Stromal cell of bone marrow (primary cell): ENCODE measurements around the gene TXLNA.
A peak's percentile ranks its signal among the peaks of the same experiment; 100 is the strongest.

Experiments used
- DNase-seq: peaks from one replicate; pipeline ENCODE4 v3.0.0-alpha.2; 2012; ENCODE audit warnings: low read depth

TXLNA gene

GRCh38 chr1:32184650-32185049, 5.2 kb downstream of the TXLNA start:
- no peak for DNase-seq

GRCh38 chr1:32186077-32186476, 6.6 kb downstream of the TXLNA start:
- DNase-seq = no peak

- DNase-seq = no peak
These were observed 7.0 kb downstream of the TXLNA start for GRCh38 chr1:32186491-32186890.

GRCh38 chr1:32187850-32188249, 8.4 kb downstream of the TXLNA start:
- no peak for DNase-seq

GRCh38 chr1:32192220-32192948, 12.9 kb downstream of the TXLNA start:
- DNase-seq = no peak

GRCh38 chr1:32194984-32195383, 15.5 kb downstream of the TXLNA start:
- no peak for DNase-seq

- no peak for DNase-seq
These were observed 16.1 kb downstream of the TXLNA start for GRCh38 chr1:32195531-32195930.

GRCh38 chr1:32195972-32196823, 16.7 kb downstream of the TXLNA start:
- no peak for DNase-seq

- DNase-seq = no peak
These were observed 17.6 kb downstream of the TXLNA start for GRCh38 chr1:32197074-32197473.

- DNase-seq = no peak
These were observed 18.4 kb downstream of the TXLNA start for GRCh38 chr1:32197837-32198236.

- no peak for DNase-seq
These were observed 19.0 kb downstream of the TXLNA start for GRCh38 chr1:32198237-32199042.

GRCh38 chr1:32199043-32199716, 19.7 kb downstream of the TXLNA start:
- DNase-seq = no peak

- DNase-seq = no peak
These were observed 20.2 kb downstream of the TXLNA start for GRCh38 chr1:32199717-32200072.

- no peak for DNase-seq
These were observed 20.9 kb downstream of the TXLNA start, which contains the start of gene CCDC28B for GRCh38 chr1:32200226-32201010. Gene CCDC28B (plus strand): TSS chr1:32200595. CDS start chr1:32201936, 1,341 bp downstream.

GRCh38 chr1:32201011-32201855, 21.8 kb downstream of the TXLNA start:
- no peak for DNase-seq

GRCh38 chr1:32204943-32205361, 25.5 kb downstream of the TXLNA start:
- DNase-seq = no peak

GRCh38 chr1:32205401-32206370, 26.2 kb downstream of the TXLNA start, which contains the start of gene IQCC:
Gene IQCC (plus strand): TSS chr1:32205671. CDS start chr1:32205682, 11 bp downstream.
- DNase-seq = peak; percentile 61

- no peak for DNase-seq
These were observed 29.0 kb downstream of the TXLNA start for GRCh38 chr1:32208469-32208868.

GRCh38 chr1:32208891-32209328, 29.4 kb downstream of the TXLNA start, which contains the start of gene DCDC2B:
Gene DCDC2B (plus strand): TSS chr1:32209089. CDS start chr1:32209094, 5 bp downstream.
- DNase-seq = no peak
